HG03460 (cell line): ENCODE results near the gene ADIPOR2.
"Not testable (repeated sequence)": the region's sequence is repeated elsewhere in the genome, so short reads cannot be mapped to it uniquely, and the experiment has no call there.

Experiments used
- ATAC-seq: cut with Tn5 transposase; IDR thresholded peaks from one replicate; pipeline ENCODE4 v1.9.1; 2021; ENCODE audit not compliant: unreplicated experiment

ADIPOR2 gene

DNA sequence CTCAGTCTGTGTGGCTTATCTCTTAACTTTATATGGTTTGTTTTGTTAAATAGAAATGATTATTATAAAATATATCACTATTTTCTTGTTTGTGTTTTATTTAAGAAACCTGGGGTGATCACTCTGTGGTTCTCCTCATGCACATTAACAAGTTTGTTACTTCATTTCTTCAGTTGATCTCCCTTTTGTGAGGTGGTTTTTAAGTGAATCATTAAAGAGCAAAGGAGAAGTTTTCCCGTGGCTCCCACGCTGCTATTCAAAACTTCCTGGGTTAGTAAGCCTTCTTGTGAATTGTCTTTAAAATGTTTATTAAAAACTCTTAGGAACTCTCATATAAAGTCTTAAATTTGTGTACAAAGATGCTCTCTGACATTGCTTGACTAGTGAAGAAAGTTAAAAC lies 11.8 kb downstream of the ADIPOR2 start:
- ATAC-seq = no peak

DNA sequence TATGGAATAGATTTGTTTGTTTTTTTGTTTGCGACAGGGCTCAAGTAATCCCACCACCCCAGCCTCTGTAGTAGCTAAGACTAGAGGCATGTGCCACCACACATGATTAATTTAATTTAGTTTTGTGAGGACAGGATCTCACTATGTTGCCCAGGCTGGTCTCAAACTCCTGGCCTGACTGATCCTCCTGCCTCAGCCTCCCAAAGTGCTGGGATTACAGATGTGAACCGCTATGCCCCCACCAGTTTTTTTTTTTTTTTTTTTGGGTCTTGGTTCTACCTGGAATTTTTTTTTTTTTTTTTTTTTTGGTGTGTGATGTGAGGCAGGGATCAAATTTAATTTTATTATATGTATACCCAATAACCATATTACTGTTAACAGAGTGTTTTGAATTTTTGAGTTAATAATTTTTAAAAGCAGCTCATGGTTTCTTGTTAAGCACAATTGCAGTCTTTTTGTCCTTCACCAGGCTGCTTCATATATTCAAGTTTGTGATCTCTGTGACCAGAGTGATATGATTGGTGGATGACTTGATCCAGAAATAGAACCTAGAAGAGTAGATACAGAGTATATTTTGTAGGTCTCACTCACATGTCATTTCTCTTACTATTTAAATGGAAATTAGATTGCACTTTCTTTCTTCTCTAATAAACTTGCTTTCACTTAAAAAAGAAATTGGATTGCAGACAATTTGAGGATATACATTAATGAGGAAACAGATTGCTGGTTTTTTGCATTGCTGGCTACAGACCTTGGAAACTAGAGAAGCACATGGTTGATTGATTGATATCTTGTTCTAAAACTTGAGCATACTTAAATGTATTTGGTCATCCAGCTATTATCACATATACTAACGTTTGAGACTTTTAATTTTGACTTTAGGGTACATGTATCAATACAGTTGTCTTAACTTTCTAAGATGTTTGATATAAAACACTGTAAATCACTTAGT lies 13.2 kb downstream of the ADIPOR2 start:
- no peak for ATAC-seq

DNA sequence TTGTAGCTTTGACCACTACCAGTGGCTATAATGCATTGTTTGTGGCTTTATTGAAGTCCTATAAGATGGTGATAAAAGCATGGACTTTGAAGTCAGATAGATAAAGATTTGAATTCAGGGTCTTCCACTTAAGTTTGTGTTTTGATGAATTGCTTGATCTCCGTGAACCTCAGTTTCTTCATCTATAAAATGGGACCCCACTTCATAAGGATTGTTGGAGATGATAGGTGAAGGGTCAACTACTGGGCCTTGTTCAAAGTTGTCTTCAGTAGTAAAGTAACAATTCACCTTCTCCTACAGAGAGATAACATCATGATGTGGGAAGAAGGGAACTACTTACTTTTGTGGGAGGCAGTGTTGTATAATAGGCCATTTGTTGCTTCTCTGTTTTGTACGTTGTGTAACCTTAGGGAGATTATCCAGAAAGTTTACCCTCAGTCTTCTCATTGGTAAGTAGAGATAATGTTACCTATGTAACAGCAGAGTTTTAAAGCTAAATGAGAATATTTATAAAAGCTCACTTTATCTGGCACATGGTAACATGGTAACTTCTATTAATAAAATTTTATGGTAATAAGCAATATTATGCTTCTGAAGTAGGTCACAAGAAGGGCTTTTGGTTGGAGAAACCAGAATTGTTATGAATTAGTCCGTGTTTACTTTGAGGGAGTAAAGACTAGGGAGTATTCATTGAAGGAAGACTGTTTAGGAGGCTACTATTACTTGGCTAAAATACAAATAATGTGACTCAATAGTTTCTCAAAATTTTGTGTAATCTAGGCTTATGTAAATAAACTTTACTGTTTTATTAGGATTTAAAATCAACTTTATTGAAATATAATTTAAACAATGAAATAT lies 15.1 kb downstream of the ADIPOR2 start:
- ATAC-seq = no peak

DNA sequence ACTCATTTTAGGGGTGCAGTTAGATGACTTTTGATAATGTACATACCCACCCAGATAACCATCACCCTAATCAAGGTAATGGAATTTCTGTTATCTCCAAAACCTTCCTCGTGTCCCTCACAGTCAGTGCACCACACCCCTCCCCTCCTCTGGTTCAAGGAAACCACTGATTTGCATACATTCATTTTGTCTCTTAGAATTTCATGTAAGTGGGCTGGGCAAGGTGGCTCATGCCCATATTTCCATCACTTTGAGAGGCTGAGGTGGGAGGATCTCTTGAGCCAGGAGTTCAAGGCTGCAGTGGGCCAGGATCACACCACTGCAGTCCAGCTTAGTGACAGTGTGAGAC lies 15.7 kb downstream of the ADIPOR2 start:
- no peak for ATAC-seq

DNA sequence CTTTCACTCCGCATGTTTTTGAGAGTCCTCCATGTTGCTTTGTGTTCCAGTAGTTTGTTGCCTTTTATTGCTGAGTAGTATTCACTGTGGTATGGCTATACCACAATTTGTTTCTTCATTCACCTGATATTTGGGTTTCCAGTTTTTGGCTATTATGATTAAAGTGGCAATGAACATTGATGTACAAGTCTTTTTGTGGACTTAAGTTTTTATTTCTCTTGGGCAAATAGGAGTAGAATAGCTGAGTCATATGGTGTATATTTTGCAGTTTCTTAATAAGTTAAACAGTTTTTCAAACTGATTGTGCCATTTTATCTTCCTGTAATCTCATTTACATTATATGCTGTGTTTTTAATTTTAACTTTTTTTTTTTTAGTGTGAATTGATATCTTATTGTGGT lies 16.2 kb downstream of the ADIPOR2 start:
- no peak for ATAC-seq

DNA sequence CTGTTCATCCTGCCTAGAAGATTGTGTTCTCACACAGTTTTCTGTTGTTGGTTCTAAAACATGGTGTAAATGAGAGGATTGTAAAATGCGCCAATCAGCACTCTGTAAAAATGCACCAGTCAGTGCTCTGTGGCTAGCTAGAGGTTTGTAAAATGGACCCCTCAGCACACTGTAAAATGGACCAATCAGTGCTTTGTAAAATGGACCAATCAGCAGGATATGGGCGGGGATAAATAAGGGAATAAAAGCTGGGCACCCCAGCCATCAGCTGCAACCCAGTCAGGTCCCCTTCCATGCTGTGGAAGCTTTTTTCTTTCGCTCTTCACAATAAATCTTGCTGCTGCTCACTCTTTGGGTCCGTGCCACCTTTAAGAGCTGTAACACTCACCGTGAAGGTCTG lies 19.1 kb downstream of the ADIPOR2 start:
- ATAC-seq = not testable (repeated sequence)

DNA sequence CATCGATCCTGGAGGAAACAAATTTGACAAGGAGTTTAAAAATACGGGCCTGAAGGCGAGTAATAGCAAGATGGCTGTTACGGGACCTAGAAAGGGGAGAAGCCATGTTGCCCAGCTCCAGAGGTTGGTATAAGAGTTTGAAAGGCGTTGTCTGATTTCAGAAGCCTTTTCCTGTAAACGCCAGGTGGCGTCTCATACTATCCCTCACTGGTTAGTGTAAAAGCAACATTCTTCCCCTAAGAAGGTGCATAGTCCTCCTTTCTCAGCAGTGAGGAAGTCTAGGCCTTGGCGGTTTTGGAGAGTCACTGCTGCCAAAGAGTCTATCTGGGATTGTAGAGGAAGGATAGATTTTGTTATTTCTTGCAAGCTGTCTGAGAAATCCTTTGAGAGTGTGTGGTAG lies 20.0 kb downstream of the ADIPOR2 start:
- not testable (repeated sequence) for ATAC-seq

DNA sequence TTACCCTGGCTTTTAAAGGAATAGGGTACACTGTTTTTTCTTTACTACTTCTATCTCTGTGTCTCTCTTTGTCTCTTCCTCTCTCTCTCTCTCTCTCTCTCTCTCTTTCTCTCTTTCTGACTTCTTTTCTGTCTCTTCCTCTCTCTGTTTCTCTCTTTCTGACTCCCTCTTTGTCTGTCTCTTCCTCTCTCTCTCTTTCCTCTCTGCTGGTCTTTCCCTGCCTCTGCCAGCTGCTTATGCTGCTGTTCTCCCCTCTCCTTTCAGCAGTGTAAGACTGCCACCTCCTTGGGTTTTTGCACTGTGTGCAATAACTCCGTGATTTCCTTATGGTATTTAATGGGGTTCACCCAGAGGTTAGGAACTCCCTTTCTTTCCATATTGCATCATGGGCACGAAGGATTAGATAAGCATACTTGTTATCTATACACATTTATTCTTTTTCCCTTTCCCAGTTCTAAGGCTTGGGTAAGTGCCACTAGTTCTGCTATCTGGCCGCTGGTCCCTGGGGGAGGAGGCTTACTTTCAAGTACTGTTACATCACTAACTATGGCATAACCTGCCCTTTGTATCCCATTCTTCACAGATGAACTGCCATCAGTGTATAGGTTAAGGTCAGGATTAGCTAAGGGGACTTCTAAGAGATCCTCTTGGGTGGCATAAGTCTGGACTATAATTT lies 20.8 kb downstream of the ADIPOR2 start:
- not testable (repeated sequence) for ATAC-seq

DNA sequence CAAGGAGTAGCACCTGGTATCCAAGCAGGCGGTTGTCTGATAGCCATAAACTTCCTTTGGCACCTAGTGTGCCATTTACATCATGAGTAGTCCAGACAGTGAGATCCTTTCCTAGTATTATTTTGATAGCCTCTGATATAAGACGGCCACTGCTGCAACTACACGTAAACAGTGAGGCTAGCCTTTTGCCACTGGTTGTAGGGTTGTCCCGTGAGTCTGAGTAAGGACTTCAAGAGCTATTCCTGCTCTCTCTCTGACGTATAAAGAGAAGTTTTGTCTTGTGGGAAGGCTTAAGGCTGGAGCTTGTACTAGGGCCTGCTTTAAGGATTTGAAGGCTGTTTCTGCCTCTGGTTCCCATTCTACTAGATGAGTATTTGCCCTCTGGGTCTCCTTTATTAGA lies 21.4 kb downstream of the ADIPOR2 start:
- ATAC-seq = not testable (repeated sequence)

DNA sequence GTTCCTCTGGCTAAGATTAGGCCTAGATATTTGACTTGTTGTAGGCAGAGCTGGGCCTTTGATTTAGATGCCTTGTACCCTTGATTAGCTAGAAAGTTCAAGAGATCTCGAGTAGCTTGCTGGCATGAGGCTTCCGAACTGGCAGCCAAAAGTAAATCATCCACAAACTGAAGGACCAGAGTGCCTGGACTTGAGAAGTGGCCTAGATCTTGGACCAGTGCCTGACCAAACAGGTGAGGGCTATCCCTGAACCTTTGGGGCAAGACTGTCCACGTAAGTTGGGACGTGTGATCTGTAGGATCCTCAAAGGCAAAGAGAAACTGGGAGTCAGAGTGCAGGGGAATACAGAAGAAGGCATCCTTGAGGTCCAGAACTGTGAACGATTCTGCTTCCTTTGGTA lies 22.0 kb downstream of the ADIPOR2 start:
- not testable (repeated sequence) for ATAC-seq

DNA sequence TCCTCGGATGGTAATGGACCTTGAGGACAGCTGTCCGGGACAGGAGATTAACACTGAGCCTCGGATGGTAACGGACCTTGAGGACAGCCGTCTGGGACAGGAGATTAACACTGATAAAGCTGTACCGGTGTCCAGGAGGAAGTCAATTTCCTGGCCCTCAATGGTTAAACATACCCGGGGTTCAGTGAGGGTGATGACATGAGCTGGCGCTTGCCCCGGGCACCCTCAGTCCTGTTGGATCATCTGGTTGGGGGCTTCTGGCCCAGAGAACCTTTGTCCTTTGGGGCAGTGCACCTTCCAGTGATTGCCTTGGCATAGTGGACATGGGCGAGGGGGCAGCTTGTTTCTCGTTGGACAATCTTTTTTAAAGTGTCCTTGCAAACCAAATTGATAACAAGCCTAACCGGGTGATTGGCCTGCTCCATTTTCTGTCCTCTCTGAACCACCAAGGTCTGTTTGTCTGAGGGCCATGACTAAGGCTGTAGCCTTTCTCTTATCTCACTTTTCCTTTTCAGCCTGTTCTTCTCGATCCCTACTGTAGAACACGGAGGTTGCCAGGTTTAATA lies 23.0 kb downstream of the ADIPOR2 start:
- ATAC-seq = not testable (repeated sequence)

DNA sequence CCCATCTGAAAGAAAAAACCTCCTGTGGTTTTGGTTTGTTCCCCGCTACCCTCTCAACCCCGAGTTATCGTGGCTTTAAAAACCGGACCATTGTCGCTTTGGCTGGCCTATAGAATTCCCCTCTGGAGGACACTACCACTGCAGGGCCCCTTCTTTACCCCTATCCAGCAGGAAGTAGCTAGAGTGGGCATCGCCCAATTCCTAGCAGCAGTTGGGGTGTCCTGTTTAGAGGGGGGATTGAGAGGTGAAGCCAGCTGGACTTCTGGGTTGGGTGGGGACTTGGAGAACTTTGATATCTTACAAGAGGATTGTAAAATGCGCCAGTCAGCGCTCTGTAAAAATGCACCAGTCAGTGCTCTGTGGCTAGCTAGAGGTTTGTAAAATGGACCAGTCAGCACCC lies 24.6 kb downstream of the ADIPOR2 start:
- ATAC-seq = not testable (repeated sequence)

DNA sequence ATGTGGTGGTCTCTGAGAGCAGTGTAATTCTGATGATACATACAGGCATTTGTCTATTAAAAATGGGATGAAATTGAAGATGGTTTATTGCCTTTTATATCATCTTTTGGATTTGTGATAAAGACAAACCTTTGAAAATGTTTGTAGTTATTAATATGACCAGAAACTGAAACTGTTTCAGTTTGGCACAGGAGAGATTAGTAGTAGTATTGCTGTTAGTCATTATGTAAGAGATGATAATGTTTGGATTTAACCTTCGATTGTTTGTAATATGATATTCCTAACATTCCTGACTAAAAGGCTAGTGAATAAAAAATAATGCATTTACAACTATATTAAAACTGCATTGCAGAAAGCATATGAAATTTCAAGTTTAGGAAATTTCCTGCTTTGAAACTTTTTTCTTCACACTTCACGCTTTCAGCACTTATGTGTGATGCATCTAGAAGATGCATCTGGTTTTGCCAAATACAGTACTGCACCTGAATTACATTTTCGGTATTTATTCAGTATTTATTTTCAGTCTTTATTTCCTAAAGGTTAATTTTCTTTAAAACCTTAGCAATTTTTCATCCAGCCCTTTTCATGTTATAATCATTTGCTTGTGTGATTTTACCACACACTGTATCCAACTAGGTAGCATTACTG lies 25.5 kb downstream of the ADIPOR2 start:
- no peak for ATAC-seq

DNA sequence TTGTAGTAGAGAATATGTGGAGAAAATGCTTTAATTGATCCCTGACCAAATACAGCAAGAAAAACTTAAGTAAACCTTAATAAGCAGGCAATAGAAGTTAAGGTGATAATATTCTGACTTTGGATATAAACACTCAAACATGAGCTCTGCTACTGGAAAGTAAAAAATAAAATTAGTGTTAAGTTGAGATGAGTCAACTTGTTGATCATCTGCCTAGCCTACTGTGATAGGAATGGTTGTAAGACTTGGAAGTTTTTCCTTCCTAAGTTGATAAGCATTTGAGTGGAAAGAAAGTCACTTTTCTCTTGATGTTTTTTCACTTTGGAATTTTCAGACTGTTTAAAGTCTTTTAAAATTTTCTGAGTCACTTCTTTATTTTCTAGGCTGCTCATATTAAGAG lies 26.0 kb downstream of the ADIPOR2 start:
- ATAC-seq = no peak

DNA sequence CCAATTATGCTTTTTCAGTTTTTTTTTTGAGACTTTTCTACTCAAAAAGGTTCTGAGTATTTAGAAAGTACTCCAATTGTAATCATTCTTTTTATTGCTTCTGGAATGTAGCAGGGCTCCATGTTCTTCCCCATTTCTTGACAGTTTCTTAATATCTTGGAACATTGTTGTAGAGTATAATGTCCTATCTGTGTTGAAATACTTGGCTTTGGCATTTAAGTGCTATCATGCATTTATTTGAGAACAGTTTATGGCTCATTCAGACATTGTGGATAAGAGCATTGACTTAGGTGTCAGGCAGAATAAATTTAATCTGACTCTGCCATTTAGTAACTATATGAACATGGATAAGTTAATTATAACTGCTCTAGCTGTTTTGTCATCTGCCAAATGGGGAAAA lies 28.3 kb downstream of the ADIPOR2 start:
- no peak for ATAC-seq

DNA sequence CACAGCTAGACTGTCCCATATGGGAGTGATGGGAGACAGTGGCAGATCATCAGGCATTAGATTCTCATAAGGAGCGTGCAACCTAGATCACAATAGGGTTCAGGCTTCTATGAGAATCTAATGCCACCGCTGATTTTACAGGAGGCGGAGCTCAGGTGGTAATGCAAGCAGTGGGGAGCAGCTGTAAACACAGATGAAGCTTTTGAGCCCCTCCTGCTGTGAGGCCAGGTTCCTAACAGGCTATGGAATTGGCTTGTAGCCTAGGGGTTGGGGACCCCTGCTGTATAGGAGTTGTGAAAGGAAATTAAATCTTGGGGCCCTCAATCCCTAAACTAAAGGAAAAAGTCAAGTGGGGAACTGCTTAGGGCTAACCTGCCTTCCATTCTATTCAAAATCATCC lies 29.6 kb downstream of the ADIPOR2 start:
- ATAC-seq = no peak

DNA sequence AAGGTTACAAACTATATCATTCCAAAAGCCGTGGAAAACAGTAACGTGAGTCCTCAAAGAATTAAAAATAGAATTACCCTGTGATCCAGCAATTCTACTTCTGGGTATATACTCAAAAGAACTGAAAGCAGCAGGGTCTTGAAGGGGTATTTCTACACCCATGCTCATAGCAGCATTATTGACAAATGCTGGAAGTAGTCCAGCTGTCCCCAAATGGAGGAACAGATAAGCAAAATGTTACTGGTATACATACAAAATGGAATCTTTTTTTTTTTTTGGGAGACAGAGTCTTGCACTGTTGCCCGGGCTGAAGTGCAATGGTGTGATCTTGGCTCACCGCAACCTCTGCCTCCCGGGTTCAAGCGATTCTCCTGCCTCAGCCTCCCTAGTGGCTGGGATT lies 32.9 kb downstream of the ADIPOR2 start:
- ATAC-seq = no peak

DNA sequence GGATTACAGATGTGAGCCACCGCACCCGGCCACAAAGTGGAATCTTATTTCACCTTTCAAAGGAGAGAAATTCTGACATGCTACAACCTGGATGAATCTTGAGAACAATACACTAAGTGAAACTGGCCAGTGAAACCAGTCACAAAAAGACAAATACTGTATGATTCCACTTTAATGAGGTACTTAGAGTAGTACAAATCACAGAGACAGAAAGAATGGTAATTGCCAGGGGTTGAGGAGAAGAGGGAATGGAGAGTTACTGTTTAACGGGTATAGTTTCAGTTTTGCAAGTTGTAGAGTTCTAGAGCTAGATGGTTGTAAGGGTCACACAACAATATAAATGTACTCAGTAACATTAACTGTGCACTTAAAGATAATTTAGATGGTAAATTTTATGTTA lies 33.4 kb downstream of the ADIPOR2 start:
- no peak for ATAC-seq

DNA sequence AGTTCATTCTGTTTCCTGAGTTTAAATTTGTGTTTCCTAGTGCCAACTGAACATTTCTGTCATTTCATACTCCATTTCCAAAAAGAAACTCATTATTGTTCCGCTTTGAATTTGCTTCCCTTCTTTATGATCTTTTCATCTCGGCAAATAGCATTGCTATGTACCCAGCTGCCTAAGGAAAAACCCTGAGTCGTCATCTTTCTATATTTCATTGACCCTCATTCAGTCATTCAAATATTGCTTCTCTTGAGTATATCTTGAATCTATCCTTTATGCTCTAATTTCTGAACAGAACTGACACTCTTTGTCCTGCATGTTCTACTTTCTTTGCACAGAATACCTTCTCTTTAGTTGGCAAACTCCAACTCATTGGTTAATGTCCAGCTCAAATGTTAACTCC lies 35.9 kb downstream of the ADIPOR2 start:
- no peak for ATAC-seq

DNA sequence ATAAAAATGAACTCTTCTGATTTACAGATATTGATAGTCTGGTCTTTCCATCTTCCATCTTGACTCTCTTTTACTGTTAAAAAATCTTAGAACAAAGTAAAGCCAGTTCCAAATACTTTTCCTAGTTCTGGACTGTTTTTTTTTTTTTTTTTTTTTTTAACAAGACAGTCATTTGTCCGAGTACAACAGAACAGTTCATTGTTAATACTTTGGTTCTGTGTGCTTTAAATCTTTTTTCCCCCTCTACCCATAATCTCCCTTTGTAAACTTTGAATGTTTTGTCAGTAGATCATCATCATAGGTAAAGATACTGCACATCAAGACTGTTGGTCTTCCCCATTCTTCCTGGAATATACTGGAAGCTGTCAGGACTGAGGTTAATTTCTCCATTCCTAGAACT lies 38.0 kb downstream of the ADIPOR2 start:
- no peak for ATAC-seq
